MM.1S (cell line): ENCODE results near the gene SLC35E2B.

ENCODE experiments used
- CTCF ChIP-seq: fragments of 300-600 bp; sonication (generic); IDR thresholded peaks from 2 replicates; pipeline ENCODE4 v1.5.1; 2016; ENCODE audit warnings: antibody characterized with exemption, low read length, mixed read lengths
- EZH2 ChIP-seq: fragments of 300-600 bp; sonication (generic); optimal IDR thresholded peaks from 2 replicates; pipeline ENCODE3; 2017; ENCODE audit warnings: low read depth, mild to moderate bottlenecking, antibody characterized with exemption, low read length, mixed read lengths
- EZH2phosphoT487 ChIP-seq: fragments of 300-600 bp; sonication (generic); IDR thresholded peaks from 2 replicates; pipeline ENCODE4 v1.6.1; 2018; ENCODE audit warnings: antibody characterized with exemption, low read length

- TF ChIP-seq CTCF: no peak
- TF ChIP-seq EZH2phosphoT487: no peak
- TF ChIP-seq EZH2: no peak
Measured at GRCh38 chr1:1616045-1616790, 76.4 kb downstream of the SLC35E2B start.
